ENCODE results near the gene RSAD2. TPM values are rescaled to one million over a fixed set of nuclear protein-coding genes. Genes with fewer than 3 reads are reported as not detected.
"Not testable (repeated sequence)": the region's sequence is repeated elsewhere in the genome, so short reads cannot be mapped to it uniquely, and the experiment has no call there.

The RSAD2 gene
- total and polyA plus RNA-seq, 2 donors (not counting 3 experiments of a cell fraction or from before 2014, with no cell fraction given), result 0.03 to 0.18 TPM

DNA sequence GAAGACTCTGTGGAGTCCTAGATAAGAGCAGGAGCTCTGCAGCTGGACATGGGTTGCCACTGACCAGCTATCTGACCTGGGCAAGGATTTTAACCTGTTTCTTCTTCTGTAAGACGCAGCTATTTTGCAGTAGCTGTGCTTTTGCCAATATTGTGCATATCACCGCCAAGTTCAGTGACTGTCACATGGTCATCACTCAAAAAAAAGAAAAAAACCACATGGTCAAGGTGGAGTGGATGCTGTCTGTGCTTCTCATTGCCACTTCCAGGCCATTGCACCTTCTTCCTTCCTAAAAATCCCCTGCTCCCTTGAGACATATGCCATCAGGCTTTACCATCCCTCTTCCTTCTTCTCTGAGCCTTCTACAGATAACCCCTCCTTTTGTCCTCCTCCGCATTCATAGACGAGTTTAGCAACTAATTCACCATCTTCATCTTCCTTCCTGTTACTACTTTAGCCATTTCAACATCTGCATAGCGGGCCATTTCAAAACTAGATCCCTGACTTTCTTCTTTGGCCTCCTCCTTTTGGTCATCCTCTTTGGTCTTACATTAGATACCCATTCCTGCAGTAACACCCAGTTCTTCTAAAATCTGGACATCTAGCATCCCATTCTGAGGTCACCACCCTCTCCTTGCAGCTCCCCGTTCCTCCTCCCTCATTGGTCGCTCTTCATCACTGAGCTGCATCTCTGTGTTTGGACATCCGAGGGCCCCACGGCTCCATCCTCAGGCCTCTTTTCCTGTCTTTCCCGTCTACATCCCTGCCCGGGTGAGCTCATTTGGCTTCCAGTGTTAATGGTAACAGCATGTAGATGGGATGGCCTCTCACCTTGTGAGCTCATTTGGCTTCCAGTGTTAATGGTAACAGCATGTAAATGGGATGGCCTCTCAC, 57.4 kb downstream of the RSAD2 start:
- H4K20me1 ChIP-seq (replicated peaks; ENCODE audit: control insufficient read depth, extremely low read depth, insufficient read depth, low read length), result no peaks in the 10 kb centered on the region
- no peak overlapping the region for H3K9ac ChIP-seq (replicated peaks; ENCODE audit: extremely low read depth, insufficient read depth, low read length)
- no peak overlapping the region for H3K4me3 ChIP-seq (replicated peaks in 1 of 3; ENCODE audit: insufficient read depth in 1 of 3, low read depth in 1 of 3, low read length in 3 of 3)
- H3K4me2 ChIP-seq (ENCODE audit: insufficient read depth, low read length), result no peak overlapping the region
- H3K9me1 ChIP-seq (replicated peaks; ENCODE audit: control insufficient read depth, extremely low read depth, insufficient read depth, low read length), result no peaks in the 10 kb centered on the region
- no peak overlapping the region for H3K27ac ChIP-seq (ENCODE audit: insufficient read depth, low read depth, low read length)
- ChIA-PET CTCF (interaction anchor here (1.0 kb wide), 1 partner anchor 109 kb away, joined by 5 read pairs; no protein-coding TSS in a partner anchor), POLR2A (no interaction called here)
- intact Hi-C loops (cut with micrococcal nuclease) (no loop called here), dilution Hi-C loops (cut with MboI; ENCODE audit: extremely low pct_ligation_motif_present, low sequenced_read_pairs) (no loop called here)
- no peak overlapping the region for H2AFZ ChIP-seq (ENCODE audit: low read depth, low read length)
- H3K79me2 ChIP-seq (ENCODE audit: control insufficient read depth, insufficient read depth, low read length), result no peaks in the 10 kb centered on the region
- TF ChIP-seq POLR2AphosphoS5 (IDR thresholded peaks at IDR 0.05; ENCODE audit: insufficient read depth, low read depth, low read length), result no peak
- TF ChIP-seq FOS (IDR thresholded peaks at IDR 0.05; ENCODE audit: borderline replicate concordance, insufficient read depth, low read length), result no peak
- TF ChIP-seq POLR2A (IDR thresholded peaks at IDR 0.05; ENCODE audit: low read depth, low read length), result no peak
- no peak for TF ChIP-seq GATA2 (IDR thresholded peaks at IDR 0.05; ENCODE audit: insufficient read depth, insufficient read length, low read depth, low read length)
- no peak for TF ChIP-seq MYC (IDR thresholded peaks at IDR 0.05; ENCODE audit: low read depth, low read length)
- TF ChIP-seq, protein P1, sequence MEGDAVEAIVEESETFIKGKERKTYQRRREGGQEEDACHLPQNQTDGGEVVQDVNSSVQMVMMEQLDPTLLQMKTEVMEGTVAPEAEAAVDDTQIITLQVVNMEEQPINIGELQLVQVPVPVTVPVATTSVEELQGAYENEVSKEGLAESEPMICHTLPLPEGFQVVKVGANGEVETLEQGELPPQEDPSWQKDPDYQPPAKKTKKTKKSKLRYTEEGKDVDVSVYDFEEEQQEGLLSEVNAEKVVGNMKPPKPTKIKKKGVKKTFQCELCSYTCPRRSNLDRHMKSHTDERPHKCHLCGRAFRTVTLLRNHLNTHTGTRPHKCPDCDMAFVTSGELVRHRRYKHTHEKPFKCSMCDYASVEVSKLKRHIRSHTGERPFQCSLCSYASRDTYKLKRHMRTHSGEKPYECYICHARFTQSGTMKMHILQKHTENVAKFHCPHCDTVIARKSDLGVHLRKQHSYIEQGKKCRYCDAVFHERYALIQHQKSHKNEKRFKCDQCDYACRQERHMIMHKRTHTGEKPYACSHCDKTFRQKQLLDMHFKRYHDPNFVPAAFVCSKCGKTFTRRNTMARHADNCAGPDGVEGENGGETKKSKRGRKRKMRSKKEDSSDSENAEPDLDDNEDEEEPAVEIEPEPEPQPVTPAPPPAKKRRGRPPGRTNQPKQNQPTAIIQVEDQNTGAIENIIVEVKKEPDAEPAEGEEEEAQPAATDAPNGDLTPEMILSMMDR (IDR thresholded peaks at IDR 0.05; ENCODE audit: extremely low read depth in 1 of 2, insufficient read depth in 1 of 2, low read depth in 1 of 2, low read length in 2 of 2), result no peak
- TF ChIP-seq, protein P2, sequence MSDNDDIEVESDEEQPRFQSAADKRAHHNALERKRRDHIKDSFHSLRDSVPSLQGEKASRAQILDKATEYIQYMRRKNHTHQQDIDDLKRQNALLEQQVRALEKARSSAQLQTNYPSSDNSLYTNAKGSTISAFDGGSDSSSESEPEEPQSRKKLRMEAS (IDR thresholded peaks at IDR 0.05; ENCODE audit: insufficient read depth, insufficient read length), result no peak
- no peak for TF ChIP-seq JUN (IDR thresholded peaks at IDR 0.05; ENCODE audit: borderline replicate concordance, insufficient read depth, insufficient read length, low read depth)
- TF ChIP-seq EZH2 (IDR thresholded peaks at IDR 0.05; ENCODE audit: borderline replicate concordance, low read depth, low read length, severe bottlenecking), result no peak
- no peaks in the 10 kb centered on the region for H3K27me3 ChIP-seq (ENCODE audit: control insufficient read depth in 2 of 2, insufficient read depth in 2 of 2, low read length in 2 of 2)
- no peak for DNase-seq (ENCODE audit: low read depth, low spot score)
- no peaks in the 10 kb centered on the region for H3K4me1 ChIP-seq (ENCODE audit: control insufficient read depth, extremely low read depth, insufficient read depth, low read length)
- no TSS peak for BruUV-seq (replicated peaks)
- H3K36me3 ChIP-seq (ENCODE audit: control insufficient read depth in 2 of 2, extremely low read depth in 1 of 2, insufficient read depth in 2 of 2, low read length in 2 of 2), result no peaks in the 10 kb centered on the region
- no peak for FAIRE-seq
- no peaks in the 10 kb centered on the region for H3K9me3 ChIP-seq (replicated peaks; ENCODE audit: control insufficient read depth, insufficient read depth, low read length)

DNA sequence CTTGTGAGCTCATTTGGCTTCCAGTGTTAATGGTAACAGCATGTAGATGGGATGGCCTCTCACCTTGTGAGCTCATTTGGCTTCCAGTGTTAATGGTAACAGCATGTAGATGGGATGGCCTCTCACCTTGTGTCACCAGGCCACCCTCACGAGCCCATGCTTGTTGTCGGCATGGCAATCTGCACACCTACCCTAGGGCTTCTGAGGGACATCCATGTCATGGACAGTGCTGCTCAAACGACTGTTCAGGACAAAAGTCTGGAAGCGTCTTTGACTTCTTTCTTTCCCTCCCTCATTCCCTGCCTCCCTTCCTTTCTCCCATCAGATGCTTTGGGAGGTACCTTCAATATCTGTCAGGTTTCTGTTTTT, 58.1 kb downstream of the RSAD2 start:
- H3K9me3 ChIP-seq (replicated peaks; ENCODE audit: control insufficient read depth, insufficient read depth, low read length); H3K27ac ChIP-seq (ENCODE audit: insufficient read depth, low read depth, low read length); H3K4me1 ChIP-seq (ENCODE audit: control insufficient read depth, extremely low read depth, insufficient read depth, low read length); POLR2A ChIA-PET; H3K79me2 ChIP-seq (ENCODE audit: control insufficient read depth, insufficient read depth, low read length); DNase-seq (ENCODE audit: low read depth, low spot score); H3K9ac ChIP-seq (replicated peaks; ENCODE audit: extremely low read depth, insufficient read depth, low read length); H3K9me1 ChIP-seq (replicated peaks; ENCODE audit: control insufficient read depth, extremely low read depth, insufficient read depth, low read length); dilution Hi-C loops (cut with MboI; ENCODE audit: extremely low pct_ligation_motif_present, low sequenced_read_pairs); H3K4me2 ChIP-seq (ENCODE audit: insufficient read depth, low read length); H4K20me1 ChIP-seq (replicated peaks; ENCODE audit: control insufficient read depth, extremely low read depth, insufficient read depth, low read length); H3K36me3 ChIP-seq (ENCODE audit: control insufficient read depth in 2 of 2, extremely low read depth in 1 of 2, insufficient read depth in 2 of 2, low read length in 2 of 2); FAIRE-seq; H3K4me3 ChIP-seq (replicated peaks in 1 of 3; ENCODE audit: insufficient read depth in 1 of 3, low read depth in 1 of 3, low read length in 3 of 3); H3K27me3 ChIP-seq (ENCODE audit: control insufficient read depth in 2 of 2, insufficient read depth in 2 of 2, low read length in 2 of 2); H2AFZ ChIP-seq (ENCODE audit: low read depth, low read length); intact Hi-C loops (cut with micrococcal nuclease); BruUV-seq (replicated peaks): not testable (repeated sequence)
- CTCF ChIA-PET, result interaction anchor here (1.0 kb wide), 1 partner anchor 109 kb away, joined by 5 read pairs; no protein-coding TSS in a partner anchor
